Activated CD8-positive, alpha-beta memory T cell treated with anti-CD3 and anti-CD28 coated beads, Interleukin-2, amount 50 U/mL, for 1 hour (primary cell): Measurements from ENCODE around the gene FBRSL1.

Experiments
- DNase-seq: peaks from one replicate; pipeline ENCODE4 v3.0.0-alpha.2; 2020; ENCODE audit errors: extremely low read depth

Gene FBRSL1

GRCh38 chr12:132484183-132484890, 5.6 kb upstream of the FBRSL1 start:
- DNase-seq = no peak

- no peak for DNase-seq
These were observed 5.0 kb upstream of the FBRSL1 start for GRCh38 chr12:132484891-132485441.

- DNase-seq = no peak
These were observed 4.3 kb upstream of the FBRSL1 start for GRCh38 chr12:132485619-132486018.

- DNase-seq = no peak
These were observed 3.8 kb upstream of the FBRSL1 start for GRCh38 chr12:132486168-132486567.

GRCh38 chr12:132486576-132486975, 3.4 kb upstream of the FBRSL1 start:
- DNase-seq = no peak

GRCh38 chr12:132487311-132487741, 2.6 kb upstream of the FBRSL1 start:
- DNase-seq = no peak

GRCh38 chr12:132488127-132489077, 1.5 kb upstream of the FBRSL1 start:
- no peak for DNase-seq

- DNase-seq = peak; percentile 12
These were observed 811 bp upstream of the FBRSL1 start for GRCh38 chr12:132489078-132489601.

- no peak for DNase-seq
These were observed 629 bp downstream of the FBRSL1 start for GRCh38 chr12:132490422-132491137.

- DNase-seq = no peak
These were observed 1.2 kb downstream of the FBRSL1 start for GRCh38 chr12:132491138-132491663.

- DNase-seq = no peak
These were observed 1.9 kb downstream of the FBRSL1 start for GRCh38 chr12:132491761-132492378.

GRCh38 chr12:132492522-132492921, 2.6 kb downstream of the FBRSL1 start:
- DNase-seq = no peak

GRCh38 chr12:132492951-132493350, 3.0 kb downstream of the FBRSL1 start:
- DNase-seq = no peak

GRCh38 chr12:132493482-132494178, 3.7 kb downstream of the FBRSL1 start:
- no peak for DNase-seq

GRCh38 chr12:132494294-132495164, 4.6 kb downstream of the FBRSL1 start:
- DNase-seq = no peak

GRCh38 chr12:132495165-132495544, 5.2 kb downstream of the FBRSL1 start:
- no peak for DNase-seq

- DNase-seq = no peak
These were observed 5.8 kb downstream of the FBRSL1 start for GRCh38 chr12:132495629-132496357.

GRCh38 chr12:132496358-132496669, 6.4 kb downstream of the FBRSL1 start:
- no peak for DNase-seq

- DNase-seq = no peak
These were observed 6.8 kb downstream of the FBRSL1 start for GRCh38 chr12:132496710-132497109.
